Left renal cortex interstitium (tissue), 4 donors: ENCODE data around the gene LAMC3. TPM values are rescaled to one million over a fixed set of nuclear protein-coding genes. Genes with fewer than 3 reads are reported as not detected.

ENCODE experiments used
- DNase-seq, 4 donors: peaks; one replicate each; pipeline ENCODE4 v3.0.0-alpha.2; 2013; ENCODE audit warnings: low read depth in 4 of 4, low spot score in 2 of 4, missing footprints in 1 of 4
- polyA plus RNA-seq, 4 donors: library from polyadenylated mRNA; unstranded; fragments of 120-200 nt; gene quantifications; one replicate each; pipeline ENCODE4 v1.2.1, GENCODE V29; 2013; ENCODE audit not compliant: insufficient read length in 4 of 4

Gene LAMC3
- polyA plus RNA-seq, 4 donors: 23.6 to 38.8 (median 28.7) TPM

- no peak for DNase-seq
Observed at GRCh38 chr9:130975932-130976841, 32.8 kb upstream of the LAMC3 start.

- DNase-seq: no peak
Observed at GRCh38 chr9:130977811-130978221, 31.2 kb upstream of the LAMC3 start.

GRCh38 chr9:130979591-130980385 lies 29.2 kb upstream of the LAMC3 start:
- DNase-seq: no peak

GRCh38 chr9:130980526-130980925 lies 28.4 kb upstream of the LAMC3 start:
- DNase-seq: no peak

- no peak for DNase-seq
Observed at GRCh38 chr9:130981002-130981755, 27.8 kb upstream of the LAMC3 start.

GRCh38 chr9:130981756-130982137 lies 27.2 kb upstream of the LAMC3 start:
- no peak for DNase-seq

GRCh38 chr9:130982636-130983358 lies 26.2 kb upstream of the LAMC3 start:
- DNase-seq: no peak

- DNase-seq: no peak
Observed at GRCh38 chr9:130983359-130983670, 25.7 kb upstream of the LAMC3 start.

- DNase-seq: no peak
Observed at GRCh38 chr9:130983970-130984369, 25.0 kb upstream of the LAMC3 start.

GRCh38 chr9:130984521-130984920 lies 24.5 kb upstream of the LAMC3 start:
- DNase-seq: no peak

GRCh38 chr9:130985029-130985428 lies 23.9 kb upstream of the LAMC3 start:
- DNase-seq: no peak

- no peak for DNase-seq
Observed at GRCh38 chr9:130985606-130986162, 23.3 kb upstream of the LAMC3 start.

- DNase-seq: no peak
Observed at GRCh38 chr9:130986356-130986965, 22.5 kb upstream of the LAMC3 start.

- no peak for DNase-seq
Observed at GRCh38 chr9:130987054-130987453, 21.9 kb upstream of the LAMC3 start.

GRCh38 chr9:130987738-130988399 lies 21.1 kb upstream of the LAMC3 start:
- no peak for DNase-seq

- no peak for DNase-seq
Observed at GRCh38 chr9:130988400-130988747, 20.6 kb upstream of the LAMC3 start.

- DNase-seq: no peak
Observed at GRCh38 chr9:130988905-130989304, 20.1 kb upstream of the LAMC3 start.

- no peak for DNase-seq
Observed at GRCh38 chr9:130989391-130989790, 19.6 kb upstream of the LAMC3 start.

GRCh38 chr9:130989891-130990290 lies 19.1 kb upstream of the LAMC3 start:
- no peak for DNase-seq
